Measurements from ENCODE around the gene ASB7. TPM values are rescaled to one million over a fixed set of nuclear protein-coding genes. Genes with fewer than 3 reads are reported as not detected.
A peak's percentile ranks its signal among the peaks of the same experiment; 100 is the strongest.

Gene ASB7
- total RNA-seq, 1 donor = 13.8 TPM

- no peak overlapping the region for H3K4me3 ChIP-seq (ENCODE audit: low read depth, low read length)
- no peak for DNase-seq (ENCODE audit: low read depth)
- no peak for TF ChIP-seq CTCF (IDR thresholded peaks at IDR 0.05; ENCODE audit: insufficient read depth, low read length)
These were observed 10.2 kb downstream of the ASB7 start for GRCh38 chr15:100612539-100612938.

GRCh38 chr15:100613208-100613607, 10.8 kb downstream of the ASB7 start:
- no peak for TF ChIP-seq CTCF (IDR thresholded peaks at IDR 0.05; ENCODE audit: insufficient read depth, low read length)
- DNase-seq (ENCODE audit: low read depth) = no peak
- no peak overlapping the region for H3K4me3 ChIP-seq (ENCODE audit: low read depth, low read length)

DNA sequence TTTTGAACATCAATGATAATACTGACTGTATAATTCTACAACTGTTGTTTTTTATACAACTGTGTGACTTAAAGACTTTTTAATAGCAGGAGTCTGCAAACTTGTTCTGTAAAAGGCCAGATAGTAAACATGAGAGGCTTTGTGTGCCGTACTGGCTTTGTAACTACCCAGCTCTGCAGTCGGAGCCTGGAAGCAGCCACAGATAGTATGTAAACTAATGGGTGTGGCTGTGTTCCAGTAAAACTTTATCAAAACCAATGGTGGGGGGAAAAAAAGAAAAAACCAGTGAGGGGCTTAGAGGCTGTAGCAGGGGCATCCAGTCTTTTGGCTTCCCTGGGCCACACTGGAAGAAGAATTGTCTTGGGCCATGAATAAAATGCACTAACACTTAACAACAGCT, 11.9 kb downstream of the ASB7 start:
- no peak for TF ChIP-seq CTCF (IDR thresholded peaks at IDR 0.05; ENCODE audit: insufficient read depth, low read length)
- DNase-seq (ENCODE audit: low read depth) = no peak
- no peak overlapping the region for H3K4me3 ChIP-seq (ENCODE audit: low read depth, low read length)

DNA sequence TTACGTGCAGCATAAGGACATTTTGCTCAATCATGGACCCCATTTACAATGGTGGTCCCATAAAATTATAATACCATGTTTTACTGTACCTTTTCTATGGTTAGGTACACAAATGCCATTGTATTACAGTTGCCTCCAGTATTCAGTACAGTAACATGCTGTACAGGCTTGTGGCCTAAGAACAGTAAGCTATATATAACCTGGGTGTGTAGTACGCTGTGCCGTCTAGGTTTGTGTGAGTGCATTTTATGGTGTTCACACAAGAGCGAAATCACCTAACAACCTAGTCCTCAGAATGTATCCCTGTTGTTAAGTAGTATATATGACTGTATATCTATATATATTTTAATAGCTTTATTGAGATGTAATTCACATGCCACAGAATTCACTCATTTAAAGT, 12.5 kb downstream of the ASB7 start:
- DNase-seq (ENCODE audit: low read depth) = no peak
- TF ChIP-seq CTCF (IDR thresholded peaks at IDR 0.05; ENCODE audit: insufficient read depth, low read length) = no peak
- no peak overlapping the region for H3K4me3 ChIP-seq (ENCODE audit: low read depth, low read length)

DNA sequence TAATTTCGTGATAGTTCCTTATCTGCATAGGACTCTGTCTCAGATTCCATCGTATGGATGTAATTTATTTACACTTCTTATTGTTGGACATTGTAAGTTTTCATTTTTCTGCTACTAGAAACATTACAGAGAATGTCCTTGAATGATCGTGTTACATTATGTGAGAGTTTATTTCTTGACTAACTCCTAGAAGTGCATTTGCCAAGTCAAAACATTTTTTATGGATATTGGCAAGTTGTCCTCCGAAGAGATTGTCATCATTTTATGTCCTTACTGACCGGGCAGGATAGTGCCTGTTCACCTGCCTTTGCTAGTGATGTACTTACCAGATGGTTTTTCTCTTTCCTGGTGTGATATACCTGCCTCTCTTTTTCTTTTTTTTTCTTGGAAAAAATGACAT, 13.4 kb downstream of the ASB7 start:
- no peak for DNase-seq (ENCODE audit: low read depth)
- TF ChIP-seq CTCF (IDR thresholded peaks at IDR 0.05; ENCODE audit: insufficient read depth, low read length) = no peak

GRCh38 chr15:100616700-100617099, 14.3 kb downstream of the ASB7 start:
- DNase-seq (ENCODE audit: low read depth) = no peak
- no peak for TF ChIP-seq CTCF (IDR thresholded peaks at IDR 0.05; ENCODE audit: insufficient read depth, low read length)
- H3K4me3 ChIP-seq (ENCODE audit: low read depth, low read length) = no peak overlapping the region

More for the DNA sequence above, 13.4 kb downstream of the ASB7 start:
- no peak overlapping the region for H3K4me3 ChIP-seq (ENCODE audit: low read depth, low read length)

GRCh38 chr15:100623301-100623700, 20.9 kb downstream of the ASB7 start:
- peak; percentile 23 for DNase-seq (ENCODE audit: low read depth)
- no peak overlapping the region for H3K4me3 ChIP-seq (ENCODE audit: low read depth, low read length)
- no peak for TF ChIP-seq CTCF (IDR thresholded peaks at IDR 0.05; ENCODE audit: insufficient read depth, low read length)

All from fibroblast of the aortic adventitia (primary cell).